HEK293 (cell line): ENCODE results near the gene NIPAL3.

ENCODE experiments used
- CTCF ChIA-PET: fragments of 350-600 bp; formaldehyde crosslinking; extraction: SDS; loops from one replicate; lab custom pipeline; 2021; ENCODE audit warnings: antibody characterized with exemption; lab: Yijun Ruan, JAX
- POLR2A ChIA-PET: fragments of 300-600 bp; formaldehyde crosslinking; extraction: SDS; loops from one replicate; lab custom pipeline; 2020; ENCODE audit warnings: antibody characterized with exemption, inconsistent platforms; lab: Yijun Ruan, JAX
- H3K27ac ChIP-seq: fragments of 200-500 bp; sonication (Bioruptor generic); 2 replicates; pipeline ENCODE4 v1.5.1; 2014; ENCODE audit warnings: low read depth, low read length, control low read depth, inconsistent platforms; ENCODE audit errors: extremely low read depth
- H3K36me3 ChIP-seq, 2 experiments: fragments of 200-500 bp in 1 of 2; sonication (Bioruptor generic) in 1 of 2; 1 replicate in 1 of 2; 2 replicates in 1 of 2; pipeline ENCODE4 v1.5.1; 2014 to 2017; ENCODE audit warnings: inconsistent platforms in 2 of 2, low read length in 2 of 2; ENCODE audit not compliant: control insufficient read depth in 2 of 2, insufficient read depth in 1 of 2
- H3K4me1 ChIP-seq: fragments of 200-500 bp; sonication (Bioruptor generic); 2 replicates; pipeline ENCODE4 v1.5.1; 2014; ENCODE audit warnings: mild to moderate bottlenecking, low read length, inconsistent platforms; ENCODE audit not compliant: control insufficient read depth, insufficient read depth
- H3K4me3 ChIP-seq: 2 replicates; pipeline ENCODE4 v1.5.1; 2011; ENCODE audit warnings: low read depth, mild to moderate bottlenecking, control low read depth, low read length, moderate library complexity
- H3K9me3 ChIP-seq: fragments of 200-500 bp; sonication (Bioruptor generic); 2 replicates; pipeline ENCODE4 v1.5.1; 2014; ENCODE audit warnings: low read depth, low read length, inconsistent platforms; ENCODE audit not compliant: control insufficient read depth, insufficient read depth
- KLF8 ChIP-seq: fragments of 450-650 bp; formaldehyde crosslinking; IDR thresholded peaks from 2 replicates; pipeline ENCODE4 v1.5.1; 2016; ENCODE audit warnings: missing biosample characterization, missing genetic modification characterization
- SP2 ChIP-seq: fragments of 450-650 bp; formaldehyde crosslinking; IDR thresholded peaks from 2 replicates; pipeline ENCODE4 v1.5.1; 2016; ENCODE audit warnings: missing biosample characterization, missing genetic modification characterization
- SP3 ChIP-seq: fragments of 450-650 bp; formaldehyde crosslinking; IDR thresholded peaks from 2 replicates; pipeline ENCODE4 v1.5.1; 2016; ENCODE audit warnings: missing biosample characterization, missing genetic modification characterization
- TRIM28 ChIP-seq: IDR thresholded peaks from 2 replicates; pipeline ENCODE4 v1.6.1; 2011; ENCODE audit warnings: low read length, control low read depth, borderline replicate concordance
- ZBTB20 ChIP-seq: fragments of 450-650 bp; formaldehyde crosslinking; IDR thresholded peaks from 2 replicates; pipeline ENCODE4 v1.5.1; 2016; ENCODE audit warnings: missing biosample characterization, missing genetic modification characterization
- ZBTB48 ChIP-seq: fragments of 450-650 bp; formaldehyde crosslinking; IDR thresholded peaks from 2 replicates; pipeline ENCODE4 v1.5.1; 2016; ENCODE audit warnings: missing biosample characterization, missing genetic modification characterization
- ZEB2 ChIP-seq: fragments of 450-650 bp; formaldehyde crosslinking; IDR thresholded peaks from 2 replicates; pipeline ENCODE4 v1.5.1; 2016; ENCODE audit warnings: missing biosample characterization, missing genetic modification characterization
- ZIC2 ChIP-seq: fragments of 450-650 bp; formaldehyde crosslinking; IDR thresholded peaks from 2 replicates; pipeline ENCODE4 v1.5.1; 2016; ENCODE audit warnings: missing biosample characterization, missing genetic modification characterization
- ZNF10 ChIP-seq: fragments of 450-650 bp; formaldehyde crosslinking; IDR thresholded peaks from 2 replicates; pipeline ENCODE4 v1.5.1; 2017; ENCODE audit warnings: missing biosample characterization, missing genetic modification characterization
- ZNF2 ChIP-seq: fragments of 450-650 bp; formaldehyde crosslinking; IDR thresholded peaks from 2 replicates; pipeline ENCODE4 v1.5.1; 2016; ENCODE audit warnings: missing biosample characterization, missing genetic modification characterization
- ZNF248 ChIP-seq: fragments of 450-650 bp; formaldehyde crosslinking; IDR thresholded peaks from 2 replicates; pipeline ENCODE4 v1.5.1; 2017; ENCODE audit warnings: missing biosample characterization, missing genetic modification characterization
- ZNF335 ChIP-seq: fragments of 450-650 bp; formaldehyde crosslinking; conservative IDR thresholded peaks from 2 replicates; pipeline ENCODE4 v1.5.1; 2016; ENCODE audit warnings: missing biosample characterization, missing genetic modification characterization
- ZNF341 ChIP-seq: fragments of 450-650 bp; formaldehyde crosslinking; IDR thresholded peaks from 2 replicates; pipeline ENCODE4; 2016; ENCODE audit warnings: low read depth, missing biosample characterization, missing genetic modification characterization
- ZNF350 ChIP-seq: fragments of 450-650 bp; formaldehyde crosslinking; IDR thresholded peaks from 2 replicates; pipeline ENCODE4 v1.5.0; 2017; ENCODE audit warnings: missing biosample characterization, mild to moderate bottlenecking, missing genetic modification characterization
- ZNF501 ChIP-seq: fragments of 450-650 bp; formaldehyde crosslinking; IDR thresholded peaks from 2 replicates; pipeline ENCODE4 v1.5.1; 2016; ENCODE audit warnings: missing biosample characterization, missing genetic modification characterization
- ZNF560 ChIP-seq: fragments of 450-650 bp; formaldehyde crosslinking; IDR thresholded peaks from 2 replicates; pipeline ENCODE4 v1.5.1; 2017; ENCODE audit warnings: missing biosample characterization, missing genetic modification characterization, borderline replicate concordance
- ZNF629 ChIP-seq: fragments of 450-650 bp; formaldehyde crosslinking; IDR thresholded peaks from 2 replicates; pipeline ENCODE4 v1.5.1; 2017; ENCODE audit warnings: missing biosample characterization, missing genetic modification characterization
- ZNF664 ChIP-seq: fragments of 450-650 bp; formaldehyde crosslinking; IDR thresholded peaks from 2 replicates; pipeline ENCODE4 v1.5.1; 2016; ENCODE audit warnings: missing biosample characterization, missing genetic modification characterization
- ZNF843 ChIP-seq: fragments of 450-650 bp; formaldehyde crosslinking; IDR thresholded peaks from 2 replicates; pipeline ENCODE4 v1.5.1; 2016; ENCODE audit warnings: missing biosample characterization, missing genetic modification characterization
- ZXDB ChIP-seq: fragments of 450-650 bp; formaldehyde crosslinking; IDR thresholded peaks from 2 replicates; pipeline ENCODE4 v1.5.1; 2016; ENCODE audit warnings: missing biosample characterization, missing genetic modification characterization
- TF ChIP-seq, protein P1 (sequence below): fragments of 450-650 bp; formaldehyde crosslinking; IDR thresholded peaks from 2 replicates; pipeline ENCODE4 v1.5.1; 2016; ENCODE audit warnings: missing biosample characterization, missing genetic modification characterization
- TF ChIP-seq, protein P2 (sequence below): fragments of 450-650 bp; formaldehyde crosslinking; optimal IDR thresholded peaks from 2 replicates; pipeline ENCODE3; 2016; ENCODE audit warnings: missing biosample characterization, mild to moderate bottlenecking, missing genetic modification characterization
- TF ChIP-seq, protein P3 (sequence below): fragments of 450-650 bp; formaldehyde crosslinking; IDR thresholded peaks from 2 replicates; pipeline ENCODE4 v1.5.1; 2016; ENCODE audit warnings: missing biosample characterization, missing genetic modification characterization
- TF ChIP-seq, protein P4 (sequence below): fragments of 450-650 bp; formaldehyde crosslinking; IDR thresholded peaks from 2 replicates; pipeline ENCODE4 v1.5.1; 2016; ENCODE audit warnings: missing biosample characterization, missing genetic modification characterization
- TF ChIP-seq, protein P5 (sequence below): fragments of 450-650 bp; formaldehyde crosslinking; conservative IDR thresholded peaks from 2 replicates; pipeline ENCODE4 v1.5.1; 2016; ENCODE audit warnings: low read depth, missing biosample characterization, missing genetic modification characterization
- TF ChIP-seq, protein P6 (sequence below): fragments of 450-650 bp; formaldehyde crosslinking; IDR thresholded peaks from 2 replicates; pipeline ENCODE4 v1.5.1; 2016; ENCODE audit warnings: missing biosample characterization, missing genetic modification characterization

Gene NIPAL3

DNA sequence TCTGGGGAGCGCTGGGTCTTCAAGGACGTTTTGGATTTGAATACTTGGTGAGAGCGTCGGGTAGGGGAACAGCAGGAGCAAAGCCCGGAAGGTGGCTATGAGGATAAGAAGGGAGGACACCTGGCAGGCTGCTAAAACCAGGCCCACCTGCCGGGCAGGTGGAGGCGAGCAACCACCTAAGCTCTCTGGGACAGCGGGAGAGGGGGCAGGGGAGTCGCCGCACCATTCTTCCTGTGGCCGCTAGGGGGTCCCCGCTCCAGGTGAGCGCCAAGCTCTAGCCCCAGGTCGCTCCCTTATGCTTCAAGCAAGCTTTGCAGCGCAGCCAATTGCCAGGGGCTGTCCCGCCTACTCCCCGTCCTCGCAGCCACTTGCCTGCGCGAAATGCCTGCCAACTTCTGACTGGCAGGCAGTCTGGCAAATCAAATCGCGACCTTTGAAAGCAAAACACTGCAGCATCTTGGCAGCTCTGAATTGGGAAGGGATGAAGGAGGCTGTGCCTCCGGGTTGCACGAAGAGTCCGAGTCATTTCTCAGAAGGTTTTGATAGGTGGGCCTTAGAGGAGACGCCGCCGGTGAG is at the start of gene NIPAL3:
Gene NIPAL3 (plus strand): TSS at position 469 of the 576 bp plus-strand sequence. CDS start 3,746 bp downstream, outside the sequence.
- H3K36me3 ChIP-seq = peaks cover 0 to 16% of the 10 kb centered on the region in 2 experiments; a peak in 2 of 3 replicates
- H3K27ac ChIP-seq = no peak within 1 kb of the TSS; the same call in 1 of the 2 replicates
- CTCF ChIA-PET = interaction anchor here (0.6 to 3.2 kb wide), 38 partner anchors 9 to 883 kb away, joined by 3 to 27 read pairs (median 4); no protein-coding TSS in a partner anchor
- peak within 1 kb of the TSS; percentile 49 for H3K4me3 ChIP-seq
- no peaks in the 10 kb centered on the region for H3K9me3 ChIP-seq
- POLR2A ChIA-PET = interaction anchor here (0.6 to 1.8 kb wide), 11 partner anchors 9 to 637 kb away, joined by 3 to 7 read pairs (median 3); partner anchors contain the start of genes PITHD1 and RCAN3
- peaks cover 6% of the 10 kb centered on the region for H3K4me1 ChIP-seq
- TF ChIP-seq, protein P1, sequence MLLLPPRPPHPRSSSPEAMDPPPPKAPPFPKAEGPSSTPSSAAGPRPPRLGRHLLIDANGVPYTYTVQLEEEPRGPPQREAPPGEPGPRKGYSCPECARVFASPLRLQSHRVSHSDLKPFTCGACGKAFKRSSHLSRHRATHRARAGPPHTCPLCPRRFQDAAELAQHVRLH (tag by site-specific recombination) = 0 out of 2 replicates have a peak, but pooled peaks have one; percentile 37
- no peak for TF ChIP-seq ZNF664 (tag by site-specific recombination)
- TF ChIP-seq ZXDB = peak; percentile 89
- TF ChIP-seq, protein P2, sequence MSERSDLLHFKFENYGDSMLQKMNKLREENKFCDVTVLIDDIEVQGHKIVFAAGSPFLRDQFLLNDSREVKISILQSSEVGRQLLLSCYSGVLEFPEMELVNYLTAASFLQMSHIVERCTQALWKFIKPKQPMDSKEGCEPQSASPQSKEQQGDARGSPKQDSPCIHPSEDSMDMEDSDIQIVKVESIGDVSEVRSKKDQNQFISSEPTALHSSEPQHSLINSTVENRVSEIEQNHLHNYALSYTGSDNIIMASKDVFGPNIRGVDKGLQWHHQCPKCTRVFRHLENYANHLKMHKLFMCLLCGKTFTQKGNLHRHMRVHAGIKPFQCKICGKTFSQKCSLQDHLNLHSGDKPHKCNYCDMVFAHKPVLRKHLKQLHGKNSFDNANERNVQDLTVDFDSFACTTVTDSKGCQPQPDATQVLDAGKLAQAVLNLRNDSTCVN (tag by site-specific recombination) = peak; percentile 11
- TF ChIP-seq ZBTB48 (tag by site-specific recombination) = peak; percentile 91
- TF ChIP-seq ZNF341 (tag by site-specific recombination) = peak; percentile 68
- 0 out of 2 replicates have a peak, but pooled peaks have one; percentile 12 for TF ChIP-seq ZNF629
- TF ChIP-seq, protein P3, sequence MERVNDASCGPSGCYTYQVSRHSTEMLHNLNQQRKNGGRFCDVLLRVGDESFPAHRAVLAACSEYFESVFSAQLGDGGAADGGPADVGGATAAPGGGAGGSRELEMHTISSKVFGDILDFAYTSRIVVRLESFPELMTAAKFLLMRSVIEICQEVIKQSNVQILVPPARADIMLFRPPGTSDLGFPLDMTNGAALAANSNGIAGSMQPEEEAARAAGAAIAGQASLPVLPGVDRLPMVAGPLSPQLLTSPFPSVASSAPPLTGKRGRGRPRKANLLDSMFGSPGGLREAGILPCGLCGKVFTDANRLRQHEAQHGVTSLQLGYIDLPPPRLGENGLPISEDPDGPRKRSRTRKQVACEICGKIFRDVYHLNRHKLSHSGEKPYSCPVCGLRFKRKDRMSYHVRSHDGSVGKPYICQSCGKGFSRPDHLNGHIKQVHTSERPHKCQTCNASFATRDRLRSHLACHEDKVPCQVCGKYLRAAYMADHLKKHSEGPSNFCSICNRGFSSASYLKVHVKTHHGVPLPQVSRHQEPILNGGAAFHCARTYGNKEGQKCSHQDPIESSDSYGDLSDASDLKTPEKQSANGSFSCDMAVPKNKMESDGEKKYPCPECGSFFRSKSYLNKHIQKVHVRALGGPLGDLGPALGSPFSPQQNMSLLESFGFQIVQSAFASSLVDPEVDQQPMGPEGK (tag by site-specific recombination) = peak; percentile 84
- TF ChIP-seq ZNF843 (tag by site-specific recombination) = peak; percentile 45; the same call in 1 of the 2 replicates
- TF ChIP-seq, protein P4, sequence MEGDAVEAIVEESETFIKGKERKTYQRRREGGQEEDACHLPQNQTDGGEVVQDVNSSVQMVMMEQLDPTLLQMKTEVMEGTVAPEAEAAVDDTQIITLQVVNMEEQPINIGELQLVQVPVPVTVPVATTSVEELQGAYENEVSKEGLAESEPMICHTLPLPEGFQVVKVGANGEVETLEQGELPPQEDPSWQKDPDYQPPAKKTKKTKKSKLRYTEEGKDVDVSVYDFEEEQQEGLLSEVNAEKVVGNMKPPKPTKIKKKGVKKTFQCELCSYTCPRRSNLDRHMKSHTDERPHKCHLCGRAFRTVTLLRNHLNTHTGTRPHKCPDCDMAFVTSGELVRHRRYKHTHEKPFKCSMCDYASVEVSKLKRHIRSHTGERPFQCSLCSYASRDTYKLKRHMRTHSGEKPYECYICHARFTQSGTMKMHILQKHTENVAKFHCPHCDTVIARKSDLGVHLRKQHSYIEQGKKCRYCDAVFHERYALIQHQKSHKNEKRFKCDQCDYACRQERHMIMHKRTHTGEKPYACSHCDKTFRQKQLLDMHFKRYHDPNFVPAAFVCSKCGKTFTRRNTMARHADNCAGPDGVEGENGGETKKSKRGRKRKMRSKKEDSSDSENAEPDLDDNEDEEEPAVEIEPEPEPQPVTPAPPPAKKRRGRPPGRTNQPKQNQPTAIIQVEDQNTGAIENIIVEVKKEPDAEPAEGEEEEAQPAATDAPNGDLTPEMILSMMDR (tag by site-specific recombination) = peak; percentile 96
- peak; percentile 53 for TF ChIP-seq ZBTB20 (tag by site-specific recombination)
- peak; percentile 18; the same call in 1 of the 2 replicates for TF ChIP-seq ZNF501 (tag by site-specific recombination)
- peak; percentile 68 for TF ChIP-seq KLF8 (tag by site-specific recombination)
- 0 out of 2 replicates have a peak, but pooled peaks have one; percentile 12 for TF ChIP-seq ZNF10 (tag by site-specific recombination)
- TF ChIP-seq ZNF335 (tag by site-specific recombination) = peak; percentile 92
- TF ChIP-seq ZNF2 (tag by site-specific recombination) = peak; percentile 49; the same call in 1 of the 2 replicates
- peak; percentile 69 for TF ChIP-seq ZIC2
- peak; percentile 98 for TF ChIP-seq ZNF350
- no peak for TF ChIP-seq ZNF560
- TF ChIP-seq, protein P5, sequence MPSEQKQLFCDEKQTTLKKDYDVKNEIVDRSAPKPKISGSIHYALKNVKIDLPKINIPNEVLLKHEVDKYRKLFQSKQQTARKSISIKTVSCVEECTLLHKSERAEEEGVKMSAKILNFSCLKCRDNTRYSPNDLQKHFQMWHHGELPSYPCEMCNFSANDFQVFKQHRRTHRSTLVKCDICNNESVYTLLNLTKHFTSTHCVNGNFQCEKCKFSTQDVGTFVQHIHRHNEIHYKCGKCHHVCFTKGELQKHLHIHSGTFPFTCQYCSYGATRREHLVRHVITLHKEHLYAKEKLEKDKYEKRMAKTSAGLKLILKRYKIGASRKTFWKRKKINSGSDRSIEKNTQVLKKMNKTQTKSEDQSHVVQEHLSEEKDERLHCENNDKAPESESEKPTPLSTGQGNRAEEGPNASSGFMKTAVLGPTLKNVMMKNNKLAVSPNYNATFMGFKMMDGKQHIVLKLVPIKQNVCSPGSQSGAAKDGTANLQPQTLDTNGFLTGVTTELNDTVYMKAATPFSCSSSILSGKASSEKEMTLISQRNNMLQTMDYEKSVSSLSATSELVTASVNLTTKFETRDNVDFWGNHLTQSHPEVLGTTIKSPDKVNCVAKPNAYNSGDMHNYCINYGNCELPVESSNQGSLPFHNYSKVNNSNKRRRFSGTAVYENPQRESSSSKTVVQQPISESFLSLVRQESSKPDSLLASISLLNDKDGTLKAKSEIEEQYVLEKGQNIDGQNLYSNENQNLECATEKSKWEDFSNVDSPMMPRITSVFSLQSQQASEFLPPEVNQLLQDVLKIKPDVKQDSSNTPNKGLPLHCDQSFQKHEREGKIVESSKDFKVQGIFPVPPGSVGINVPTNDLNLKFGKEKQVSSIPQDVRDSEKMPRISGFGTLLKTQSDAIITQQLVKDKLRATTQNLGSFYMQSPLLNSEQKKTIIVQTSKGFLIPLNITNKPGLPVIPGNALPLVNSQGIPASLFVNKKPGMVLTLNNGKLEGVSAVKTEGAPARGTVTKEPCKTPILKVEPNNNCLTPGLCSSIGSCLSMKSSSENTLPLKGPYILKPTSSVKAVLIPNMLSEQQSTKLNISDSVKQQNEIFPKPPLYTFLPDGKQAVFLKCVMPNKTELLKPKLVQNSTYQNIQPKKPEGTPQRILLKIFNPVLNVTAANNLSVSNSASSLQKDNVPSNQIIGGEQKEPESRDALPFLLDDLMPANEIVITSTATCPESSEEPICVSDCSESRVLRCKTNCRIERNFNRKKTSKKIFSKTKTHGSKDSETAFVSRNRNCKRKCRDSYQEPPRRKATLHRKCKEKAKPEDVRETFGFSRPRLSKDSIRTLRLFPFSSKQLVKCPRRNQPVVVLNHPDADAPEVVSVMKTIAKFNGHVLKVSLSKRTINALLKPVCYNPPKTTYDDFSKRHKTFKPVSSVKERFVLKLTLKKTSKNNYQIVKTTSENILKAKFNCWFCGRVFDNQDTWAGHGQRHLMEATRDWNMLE (tag by site-specific recombination) = 0 out of 2 replicates have a peak, but pooled peaks have one; percentile 28
- TF ChIP-seq SP3 = peak; percentile 63
- TF ChIP-seq SP2 (tag by site-specific recombination) = peak; percentile 99
- TF ChIP-seq ZNF248 = no peak
- peak; percentile 82; the same call in 1 of the 2 replicates for TF ChIP-seq TRIM28
- TF ChIP-seq, protein P6, sequence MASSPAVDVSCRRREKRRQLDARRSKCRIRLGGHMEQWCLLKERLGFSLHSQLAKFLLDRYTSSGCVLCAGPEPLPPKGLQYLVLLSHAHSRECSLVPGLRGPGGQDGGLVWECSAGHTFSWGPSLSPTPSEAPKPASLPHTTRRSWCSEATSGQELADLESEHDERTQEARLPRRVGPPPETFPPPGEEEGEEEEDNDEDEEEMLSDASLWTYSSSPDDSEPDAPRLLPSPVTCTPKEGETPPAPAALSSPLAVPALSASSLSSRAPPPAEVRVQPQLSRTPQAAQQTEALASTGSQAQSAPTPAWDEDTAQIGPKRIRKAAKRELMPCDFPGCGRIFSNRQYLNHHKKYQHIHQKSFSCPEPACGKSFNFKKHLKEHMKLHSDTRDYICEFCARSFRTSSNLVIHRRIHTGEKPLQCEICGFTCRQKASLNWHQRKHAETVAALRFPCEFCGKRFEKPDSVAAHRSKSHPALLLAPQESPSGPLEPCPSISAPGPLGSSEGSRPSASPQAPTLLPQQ (tag by site-specific recombination) = 0 out of 2 replicates have a peak, but pooled peaks have one; percentile 17
- TF ChIP-seq ZEB2 (tag by site-specific recombination) = peak; percentile 98
